Right lobe of liver (tissue), 4 donors: Measurements from ENCODE around the gene CRIM1.

Source experiments
- POLR2A ChIP-seq: fragments of 450-650 bp; IDR thresholded peaks from one replicate; pipeline ENCODE4 v1.6.1; 2017; ENCODE audit warnings: antibody characterized with exemption, mild to moderate bottlenecking
- TF ChIP-seq, protein P1 (sequence below), 4 donors: fragments of 200-600 bp in 3 of 4; fragments of 450-650 bp in 1 of 4; IDR thresholded peaks; one replicate each; pipeline versions ENCODE4 v1.5.1 to v1.8.0; 2016 to 2022; ENCODE audit warnings: antibody characterized with exemption in 4 of 4, mild to moderate bottlenecking in 2 of 4
- donor health status: DM: no; HTN: no; CAD: no.
- donor health status: DM: no; HTN: no; CAD: no.
- donor health status: DM: no; HTN: yes; CAD: no.

DNA sequence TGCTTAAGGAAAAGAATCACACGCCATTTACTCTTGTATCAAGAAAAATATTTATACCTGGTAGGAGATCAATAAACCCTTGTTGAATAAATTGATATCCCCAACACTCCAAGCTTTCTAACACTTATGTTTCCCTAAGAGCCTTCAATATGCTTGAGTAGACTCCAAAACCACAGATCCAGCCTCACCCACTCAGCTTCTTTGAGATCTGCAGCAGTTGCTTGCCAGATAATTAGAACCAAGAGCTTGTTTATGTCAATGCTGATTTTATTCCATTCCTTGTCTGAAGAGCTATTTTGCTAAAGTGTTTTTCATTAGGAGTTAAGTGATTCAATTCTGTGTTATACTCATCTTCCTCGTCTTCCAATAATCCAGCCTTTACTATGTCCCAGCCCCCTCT is 26.3 kb upstream of the CRIM1 start:
- no peak for TF ChIP-seq POLR2A
- TF ChIP-seq, protein P1, sequence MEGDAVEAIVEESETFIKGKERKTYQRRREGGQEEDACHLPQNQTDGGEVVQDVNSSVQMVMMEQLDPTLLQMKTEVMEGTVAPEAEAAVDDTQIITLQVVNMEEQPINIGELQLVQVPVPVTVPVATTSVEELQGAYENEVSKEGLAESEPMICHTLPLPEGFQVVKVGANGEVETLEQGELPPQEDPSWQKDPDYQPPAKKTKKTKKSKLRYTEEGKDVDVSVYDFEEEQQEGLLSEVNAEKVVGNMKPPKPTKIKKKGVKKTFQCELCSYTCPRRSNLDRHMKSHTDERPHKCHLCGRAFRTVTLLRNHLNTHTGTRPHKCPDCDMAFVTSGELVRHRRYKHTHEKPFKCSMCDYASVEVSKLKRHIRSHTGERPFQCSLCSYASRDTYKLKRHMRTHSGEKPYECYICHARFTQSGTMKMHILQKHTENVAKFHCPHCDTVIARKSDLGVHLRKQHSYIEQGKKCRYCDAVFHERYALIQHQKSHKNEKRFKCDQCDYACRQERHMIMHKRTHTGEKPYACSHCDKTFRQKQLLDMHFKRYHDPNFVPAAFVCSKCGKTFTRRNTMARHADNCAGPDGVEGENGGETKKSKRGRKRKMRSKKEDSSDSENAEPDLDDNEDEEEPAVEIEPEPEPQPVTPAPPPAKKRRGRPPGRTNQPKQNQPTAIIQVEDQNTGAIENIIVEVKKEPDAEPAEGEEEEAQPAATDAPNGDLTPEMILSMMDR (IDR thresholded peaks at IDR 0.05) = no peak
